OCI-LY7 (cell line): ENCODE measurements around the gene HORMAD2. TPM values are rescaled to one million over a fixed set of nuclear protein-coding genes. Genes with fewer than 3 reads are reported as not detected.

Experiments
- BruUV-seq: library from RNA; stranded (reverse); fragments of 400-500 nt; replicated peaks from 2 replicates; lab custom pipeline; 2021; lab: Mats Ljungman, UMichigan
- CTCF ChIA-PET: fragments of 300-600 bp; sonication (Branson Sonifier 250); formaldehyde crosslinking; loops from one replicate; lab custom pipeline; 2022; ENCODE audit warnings: antibody characterized with exemption; ENCODE audit not compliant: unreplicated experiment; lab: Charles Lee
- POLR2A ChIA-PET: fragments of 300-600 bp; sonication (Branson Sonifier 250); formaldehyde crosslinking; loops from one replicate; lab custom pipeline; 2022; ENCODE audit warnings: antibody characterized with exemption; lab: Charles Lee
- DNase-seq: peaks from one replicate; pipeline ENCODE4 v3.0.0-alpha.2; 2015; ENCODE audit warnings: low spot score
- H2AFZ ChIP-seq: fragments of 200-600 bp; sonication (generic), shearing (Covaris generic); 2 replicates; pipeline ENCODE4 v1.6.1; 2014; ENCODE audit warnings: mild to moderate bottlenecking, antibody characterized with exemption, low read length, moderate library complexity
- H3K27ac ChIP-seq: fragments of 200-600 bp; sonication (generic); 2 replicates; pipeline ENCODE4 v1.5.1; 2014; ENCODE audit warnings: mixed run types, low read depth, mild to moderate bottlenecking, moderate library complexity, low read length, inconsistent platforms; ENCODE audit not compliant: poor library complexity, severe bottlenecking
- H3K36me3 ChIP-seq: fragments of 200-600 bp; sonication (generic); 2 replicates; pipeline ENCODE4 v1.6.1; 2014; ENCODE audit warnings: mild to moderate bottlenecking, antibody characterized with exemption, low read length, moderate library complexity, mixed read lengths; ENCODE audit not compliant: insufficient read depth
- H3K4me1 ChIP-seq: fragments of 200-600 bp; sonication (generic); 2 replicates; pipeline ENCODE4 v1.5.1; 2014; ENCODE audit warnings: mild to moderate bottlenecking, low read length; ENCODE audit not compliant: insufficient read depth, poor library complexity, severe bottlenecking
- H3K4me2 ChIP-seq: fragments of 200-600 bp; sonication (generic); 2 replicates; pipeline ENCODE4 v1.6.1; 2014; ENCODE audit warnings: mild to moderate bottlenecking, low read length
- H3K4me3 ChIP-seq: fragments of 200-600 bp; sonication (generic); 2 replicates; pipeline ENCODE4 v1.5.1; 2014; ENCODE audit warnings: mild to moderate bottlenecking, low read depth, low read length; ENCODE audit not compliant: poor library complexity, severe bottlenecking
- H3K79me2 ChIP-seq: fragments of 200-600 bp; sonication (generic); 2 replicates; pipeline ENCODE4 v1.6.1; 2016; ENCODE audit warnings: low read depth, mild to moderate bottlenecking, low read length, moderate library complexity, mixed read lengths; ENCODE audit not compliant: insufficient read depth
- H3K9me2 ChIP-seq: fragments of 200-600 bp; sonication (generic); 2 replicates; pipeline ENCODE4 v1.6.1; 2016; ENCODE audit warnings: mild to moderate bottlenecking, low read length, mixed read lengths; ENCODE audit not compliant: insufficient read depth
- H3K9me3 ChIP-seq: fragments of 200-600 bp; sonication (generic); 2 replicates; pipeline ENCODE4 v1.6.1; 2014; ENCODE audit warnings: mild to moderate bottlenecking, mixed run types, low read length, mixed read lengths
- H4K20me1 ChIP-seq: fragments of 200-600 bp; sonication (generic); 2 replicates; pipeline ENCODE4 v1.6.1; 2014; ENCODE audit warnings: mild to moderate bottlenecking, antibody characterized with exemption, low read length, moderate library complexity, mixed read lengths; ENCODE audit not compliant: insufficient read depth
- CTCF ChIP-seq: fragments of 200-600 bp; sonication (generic); conservative IDR thresholded peaks from 2 replicates; pipeline ENCODE4 v1.5.1; 2014; ENCODE audit warnings: mild to moderate bottlenecking, antibody characterized with exemption, low read length, moderate library complexity, mixed read lengths
- EZH2phosphoT487 ChIP-seq: fragments of 200-600 bp; sonication (generic); IDR thresholded peaks from 2 replicates; pipeline ENCODE4 v1.6.1; 2018; ENCODE audit warnings: low read depth, borderline replicate concordance, mild to moderate bottlenecking, mixed run types, antibody characterized with exemption, low read length, moderate library complexity, mixed read lengths
- intact Hi-C: fragments of 100-400 bp; cut with micrococcal nuclease; formaldehyde crosslinking; loops from one replicate; pipeline ENCODE4 v1.10.0; 2022; ENCODE audit not compliant: unreplicated experiment
- total RNA-seq, 2 experiments: library from RNA; depleted of rRNA in 1 of 2; stranded (reverse); fragments of >200 nt in 1 of 2; shearing (Covaris generic) in 1 of 2; gene quantifications; 2 replicates each; pipeline ENCODE4 v1.2.3, GENCODE V29; 2014 to 2022

Gene HORMAD2
- total RNA-seq, 2 experiments from 2014 or later: not detected

- Histone ChIP-seq H2AFZ (no peak overlapping the region), H3K9me2 (no peaks in the 10 kb centered on the region), H3K9me3 (no peaks in the 10 kb centered on the region), H3K36me3 (no peaks in the 10 kb centered on the region), H3K27ac (no peak overlapping the region), H4K20me1 (no peaks in the 10 kb centered on the region), H3K4me3 (no peak overlapping the region), H3K79me2 (no peaks in the 10 kb centered on the region), H3K4me2 (no peak overlapping the region), H3K4me1 (no peaks in the 10 kb centered on the region)
- DNase-seq: no peak
- TF ChIP-seq CTCF: no peak
- no peak for TF ChIP-seq EZH2phosphoT487
- ChIA-PET POLR2A (interaction anchor here (0.5 to 1.6 kb wide), 3 partner anchors 13 to 332 kb away, joined by 3 to 5 read pairs (median 4); no protein-coding TSS in a partner anchor), CTCF (no interaction called here)
- no TSS peak for BruUV-seq
- intact Hi-C loops: no loop called here
These were observed 101.4 kb downstream of the HORMAD2 start for GRCh38 chr22:30181459-30182349.

- Histone ChIP-seq H3K9me3 (no peaks in the 10 kb centered on the region), H3K4me3 (no peak overlapping the region), H4K20me1 (no peaks in the 10 kb centered on the region), H3K79me2 (no peaks in the 10 kb centered on the region), H3K4me1 (no peaks in the 10 kb centered on the region), H3K4me2 (no peak overlapping the region), H3K27ac (no peak overlapping the region), H2AFZ (no peak overlapping the region), H3K36me3 (no peaks in the 10 kb centered on the region), H3K9me2 (no peaks in the 10 kb centered on the region)
- no peak for DNase-seq
- ChIA-PET POLR2A (interaction anchor here (0.5 to 1.6 kb wide), 4 partner anchors 13 to 331 kb away, joined by 3 to 5 read pairs (median 4); no protein-coding TSS in a partner anchor), CTCF (no interaction called here)
- intact Hi-C loops: no loop called here
- BruUV-seq: no TSS peak
- no peak for TF ChIP-seq CTCF
- TF ChIP-seq EZH2phosphoT487: no peak
These were observed 102.1 kb downstream of the HORMAD2 start for GRCh38 chr22:30182350-30182745.

- CTCF ChIA-PET: no interaction called here
- no peak for DNase-seq
- Histone ChIP-seq H3K9me3 (no peaks in the 10 kb centered on the region), H3K27ac (no peak overlapping the region), H3K36me3 (no peaks in the 10 kb centered on the region), H3K9me2 (no peaks in the 10 kb centered on the region), H3K79me2 (no peaks in the 10 kb centered on the region), H3K4me2 (no peak overlapping the region), H3K4me1 (no peaks in the 10 kb centered on the region), H3K4me3 (no peak overlapping the region), H4K20me1 (no peaks in the 10 kb centered on the region), H2AFZ (no peak overlapping the region)
- no TSS peak for BruUV-seq
- intact Hi-C loops: no loop called here
- POLR2A ChIA-PET: interaction anchor here (0.6 to 0.8 kb wide), 2 partner anchors 263 to 278 kb away, joined by 3 read pairs; no protein-coding TSS in a partner anchor
- TF ChIP-seq EZH2phosphoT487 (no peak), CTCF (no peak)
These were observed 102.6 kb downstream of the HORMAD2 start for GRCh38 chr22:30182815-30183214.
